H1 (cell line): ENCODE measurements around the gene KCNA5. TPM values are rescaled to one million over a fixed set of nuclear protein-coding genes. Genes with fewer than 3 reads are reported as not detected.

Experiments used
- ASH2L ChIP-seq: fragments of 200-600, 300-600 bp; sonication (generic); IDR thresholded peaks from one replicate; pipeline ENCODE4 v1.7.1; 2017; ENCODE audit warnings: low read length
- POLR2AphosphoS5 ChIP-seq: IDR thresholded peaks from 2 replicates; pipeline ENCODE4 v1.6.1; 2011; ENCODE audit warnings: low read depth, low read length
- polyA plus RNA-seq, 7 experiments: library from polyadenylated mRNA; depleted of rRNA in 3 of 7; stranded (reverse) in 5 of 7; unstranded in 2 of 7; fragments of >200 nt in 5 of 7; fragments of 200-250 nt in 2 of 7; gene quantifications; 1 replicate in 5 of 7; 2 replicates in 1 of 7; 4 replicates in 1 of 7; pipeline versions ENCODE4 v1.2.1 to v1.2.3, GENCODE V29; 2011 to 2013; ENCODE audit warnings: missing spikeins in 2 of 7, mixed read lengths in 2 of 7
- total RNA-seq: library from RNA; stranded (reverse); fragmentation: NEBNext Ultra II Directional; extraction: Animal tissue kit (Norgen Biotek cat#: 25700); gene quantifications from 2 replicates; pipeline ENCODE4 v1.2.1, GENCODE V29; 2021

The KCNA5 gene
- total and polyA plus RNA-seq, 2 of the 8 experiments (the other 6 are each of a cell fraction or from before 2014, with no cell fraction given), result 0.20 to 0.29 TPM

DNA sequence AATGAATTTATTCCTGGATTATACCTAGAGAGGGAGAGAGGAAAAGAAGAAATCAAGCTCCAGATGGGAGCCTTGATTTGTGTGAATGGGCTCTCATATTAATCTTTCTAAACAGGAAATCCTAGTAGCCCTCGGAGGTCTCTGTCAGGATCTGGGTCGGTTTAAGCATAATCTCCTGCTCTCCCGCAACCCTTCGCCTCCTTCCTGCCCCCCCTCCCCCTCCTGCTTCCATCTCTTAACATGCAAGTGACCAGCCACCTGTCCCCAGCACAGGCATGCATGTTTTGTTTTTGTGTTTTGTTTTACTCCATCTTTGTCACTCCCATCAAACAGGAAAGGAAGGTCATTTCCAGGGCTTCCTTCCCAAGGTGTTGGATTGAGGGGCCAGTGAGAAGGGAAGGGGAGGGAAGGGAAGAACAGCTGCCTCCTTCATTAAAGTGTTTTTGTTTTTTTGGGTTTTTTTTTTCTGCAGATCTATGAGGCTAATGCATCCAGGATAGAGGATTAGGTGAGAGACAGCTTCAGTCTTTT is 4.8 kb upstream of the KCNA5 start (continued):
- TF ChIP-seq ASH2L (no peak), POLR2AphosphoS5 (no peak)
